IMR-90 (cell line): Measurements from ENCODE around the gene SMC5. TPM values are rescaled to one million over a fixed set of nuclear protein-coding genes. Genes with fewer than 3 reads are reported as not detected.

Experiments used
- ATAC-seq: fragments of 200-7000 bp; cut with Tn5 transposase; 2 replicates; pipeline ENCODE4 v1.9.1; 2020; ENCODE audit warnings: low read depth, mild to moderate bottlenecking, moderate library complexity
- BruUV-seq: library from RNA; stranded (reverse); fragments of 400-500 nt; replicated peaks from 2 replicates; lab custom pipeline; 2021; lab: Mats Ljungman, UMichigan
- CTCF ChIA-PET: fragments of 300-600 bp; formaldehyde crosslinking; extraction: SDS; loops from one replicate; lab custom pipeline; 2021; ENCODE audit warnings: antibody characterized with exemption; lab: Yijun Ruan, JAX
- POLR2A ChIA-PET: fragments of 300-600 bp; sonication (Branson Sonifier 250); formaldehyde crosslinking; loops from one replicate; lab custom pipeline; 2022; ENCODE audit warnings: antibody characterized with exemption; ENCODE audit not compliant: unreplicated experiment; lab: Charles Lee
- DNase-seq: peaks from one replicate; pipeline ENCODE4 v3.0.0; 2013
- H2AFZ ChIP-seq: replicated peaks from 2 replicates; pipeline ENCODE3; 2013; ENCODE audit warnings: low read length, mild to moderate bottlenecking; ENCODE audit not compliant: poor library complexity
- H2AK5ac ChIP-seq: 2 replicates; pipeline ENCODE4 v1.6.1; 2013; ENCODE audit warnings: low read depth, low read length, inconsistent platforms
- H2AK9ac ChIP-seq: replicated peaks from 2 replicates; pipeline ENCODE3; 2013; ENCODE audit warnings: mild to moderate bottlenecking, low read depth, low read length, moderate library complexity; ENCODE audit not compliant: poor library complexity
- H2BK120ac ChIP-seq: 2 replicates; pipeline ENCODE4 v1.6.1; 2013; ENCODE audit warnings: low read depth, low read length, inconsistent platforms
- H2BK15ac ChIP-seq: 3 replicates; pipeline ENCODE4 v1.6.1; 2013; ENCODE audit warnings: low read depth, low read length, inconsistent platforms
- H2BK20ac ChIP-seq: 2 replicates; pipeline ENCODE4 v1.6.1; 2013; ENCODE audit warnings: low read depth, mild to moderate bottlenecking, inconsistent platforms, low read length, moderate library complexity
- H2BK5ac ChIP-seq: 2 replicates; pipeline ENCODE4 v1.6.1; 2013; ENCODE audit warnings: mild to moderate bottlenecking, low read depth, low read length, inconsistent platforms; ENCODE audit not compliant: poor library complexity, severe bottlenecking
- H3K14ac ChIP-seq: replicated peaks from 2 replicates; pipeline ENCODE4 v1.6.1; 2013; ENCODE audit warnings: low read depth, low read length, inconsistent platforms
- H3K18ac ChIP-seq: 2 replicates; pipeline ENCODE4 v1.6.1; 2013; ENCODE audit warnings: low read depth, low read length, control low read depth
- H3K23ac ChIP-seq: 2 replicates; pipeline ENCODE4 v1.6.1; 2013; ENCODE audit warnings: low read depth, low read length, inconsistent platforms
- H3K27ac ChIP-seq: 2 replicates; pipeline ENCODE4 v1.5.1; 2013; ENCODE audit warnings: mild to moderate bottlenecking, control low read depth, low read length; ENCODE audit not compliant: insufficient read depth
- H3K27me3 ChIP-seq: 2 replicates; pipeline ENCODE4 v1.6.1; 2013; ENCODE audit warnings: low read length; ENCODE audit not compliant: control insufficient read depth, insufficient read depth
- H3K36me3 ChIP-seq: 2 replicates; pipeline ENCODE4 v1.6.1; 2013; ENCODE audit warnings: low read length, mixed read lengths; ENCODE audit not compliant: control insufficient read depth, insufficient read depth
- H3K4ac ChIP-seq: 2 replicates; pipeline ENCODE4 v1.6.1; 2013; ENCODE audit warnings: low read depth, low read length, inconsistent platforms
- H3K4me1 ChIP-seq: 2 replicates; pipeline ENCODE4 v1.6.1; 2013; ENCODE audit warnings: low read length, mixed read lengths; ENCODE audit not compliant: control insufficient read depth, insufficient read depth
- H3K4me2 ChIP-seq: 2 replicates; pipeline ENCODE4 v1.6.1; 2013; ENCODE audit warnings: low read depth, mild to moderate bottlenecking, control low read depth, low read length, moderate library complexity
- H3K4me3 ChIP-seq: 2 replicates; pipeline ENCODE4 v1.5.1; 2013; ENCODE audit warnings: low read depth, mild to moderate bottlenecking, control low read depth, low read length, moderate library complexity; ENCODE audit not compliant: insufficient read depth
- H3K56ac ChIP-seq: 2 replicates; pipeline ENCODE4 v1.6.1; 2013; ENCODE audit warnings: low read length, inconsistent platforms; ENCODE audit not compliant: insufficient read depth; ENCODE audit errors: extremely low read depth
- H3K79me1 ChIP-seq, 2 experiments: 2 replicates each; pipeline ENCODE4 v1.6.1; 2013; ENCODE audit warnings: low read length in 2 of 2, inconsistent platforms in 1 of 2, low read depth in 1 of 2
- H3K9ac ChIP-seq: 2 replicates; pipeline ENCODE4 v1.6.1; 2013; ENCODE audit warnings: low read depth, low read length, control low read depth
- H3K9me1 ChIP-seq: 2 replicates; pipeline ENCODE4 v1.6.1; 2013; ENCODE audit warnings: low read length, inconsistent platforms; ENCODE audit not compliant: insufficient read depth
- H3K9me3 ChIP-seq: 2 replicates; pipeline ENCODE4 v1.6.1; 2013; ENCODE audit warnings: low read length; ENCODE audit not compliant: control insufficient read depth, insufficient read depth
- H4K20me1 ChIP-seq: 2 replicates; pipeline ENCODE4 v1.6.1; 2013; ENCODE audit warnings: low read length, inconsistent platforms; ENCODE audit not compliant: insufficient read depth
- H4K5ac ChIP-seq: 2 replicates; pipeline ENCODE4 v1.6.1; 2013; ENCODE audit warnings: mild to moderate bottlenecking, low read depth, low read length, control low read depth
- H4K8ac ChIP-seq, 2 experiments: 2 replicates each; pipeline ENCODE4 v1.6.1; 2013; ENCODE audit warnings: low read depth in 2 of 2, low read length in 2 of 2, control low read depth in 1 of 2, inconsistent platforms in 1 of 2
- H4K91ac ChIP-seq: 2 replicates; pipeline ENCODE4 v1.6.1; 2013; ENCODE audit warnings: low read depth, low read length, inconsistent platforms; ENCODE audit not compliant: insufficient read depth
- CEBPB ChIP-seq: IDR thresholded peaks from 2 replicates; pipeline ENCODE4 v1.6.1; 2012; ENCODE audit warnings: low read depth, low read length, improper control_type of control experiment
- FOS ChIP-seq: fragments of 150-350 bp; IDR thresholded peaks from 2 replicates; pipeline ENCODE4 v1.6.1; 2016; ENCODE audit warnings: low read depth, low read length
- MAFK ChIP-seq: IDR thresholded peaks from 2 replicates; pipeline ENCODE4 v1.6.1; 2012; ENCODE audit warnings: low read depth, low read length, improper control_type of control experiment
- MAZ ChIP-seq: IDR thresholded peaks from 2 replicates; pipeline ENCODE4 v1.6.1; 2012; ENCODE audit warnings: low read depth, mild to moderate bottlenecking, low read length, improper control_type of control experiment, moderate library complexity, borderline replicate concordance
- MXI1 ChIP-seq: IDR thresholded peaks from 2 replicates; pipeline ENCODE4 v1.6.1; 2012; ENCODE audit warnings: low read depth, mild to moderate bottlenecking, low read length, moderate library complexity, borderline replicate concordance
- NFE2L2 ChIP-seq: fragments of 150-350 bp; IDR thresholded peaks from 2 replicates; pipeline ENCODE4 v1.6.1; 2016; ENCODE audit warnings: low read depth, mild to moderate bottlenecking, low read length
- SMC3 ChIP-seq: fragments of 150-350 bp; IDR thresholded peaks from 2 replicates; pipeline ENCODE4 v1.6.1; 2016; ENCODE audit warnings: low read depth, mild to moderate bottlenecking, antibody characterized with exemption, low read length, moderate library complexity
- WGBS, 2 experiments: methylation state at CpG; one replicate each; pipeline versions ENCODE4 v1.1.5 to v1.1.7; 2013; ENCODE audit warnings: missing lambda C conversion rate in 2 of 2; ENCODE audit not compliant: insufficient read length in 1 of 2; ENCODE audit errors: extremely low coverage in 2 of 2; 5-methylcytosine and 5-hydroxymethylcytosine counted together
- dilution Hi-C: fragments of 300-500 bp; cut with HindIII; formaldehyde crosslinking; loops from one replicate; pipeline ENCODE4 v1.14.3; 2018; ENCODE audit warnings: low sequenced_read_pairs; ENCODE audit not compliant: unreplicated experiment
- in situ Hi-C: fragments of 300-500 bp; cut with MboI; formaldehyde crosslinking; loops from 3 replicates; pipeline ENCODE4 v1.14.3; 2019; ENCODE audit warnings: low sequenced_read_pairs, inconsistent platforms, mixed read lengths
- intact Hi-C: fragments of 100-400 bp; cut with micrococcal nuclease; formaldehyde crosslinking; loops from 2 replicates; pipeline ENCODE4 v1.10.0; 2022
- polyA plus RNA-seq, 3 experiments: library from polyadenylated mRNA; depleted of rRNA; stranded (reverse); fragments of >200 nt; gene quantifications; 2 replicates each; pipeline ENCODE4 v1.2.3, GENCODE V29; 2012; ENCODE audit warnings: low replicate concordance in 1 of 3
- total RNA-seq: library from RNA; depleted of rRNA; stranded (reverse); fragments of >200 nt; gene quantifications from 2 replicates; pipeline ENCODE4 v1.2.3, GENCODE V29; 2012
- TF ChIP-seq, protein P1 (sequence below): fragments of 150-350 bp; IDR thresholded peaks from 2 replicates; pipeline ENCODE4 v1.6.1; 2017; ENCODE audit warnings: mild to moderate bottlenecking, antibody characterized with exemption, low read length, low read depth

The SMC5 gene
- total and polyA plus RNA-seq, 2 of the 4 experiments (the other 2 are of a cell fraction) = 12.0 to 13.3 TPM

DNA sequence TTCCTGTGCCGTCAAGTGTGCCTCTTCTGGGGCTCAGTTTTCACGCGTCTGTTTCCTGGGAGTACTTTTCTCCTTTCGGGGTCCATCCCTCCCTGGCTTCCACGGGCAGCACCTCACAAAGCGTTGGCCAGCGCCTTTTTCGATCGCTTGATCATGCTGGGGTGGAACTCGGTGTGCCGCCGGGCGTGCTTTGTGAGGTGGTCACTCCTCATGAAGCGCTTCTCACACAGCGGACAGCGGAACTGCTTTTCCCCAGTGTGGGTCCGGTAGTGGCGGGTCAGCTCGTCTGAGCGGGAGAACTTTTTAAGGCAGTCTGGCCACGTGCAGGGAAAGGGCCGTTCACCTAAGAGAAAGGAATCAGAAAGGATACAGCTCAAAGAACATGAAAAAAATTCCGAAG, 128.9 kb downstream of the SMC5 start:
- Histone ChIP-seq H2AK5ac (no peak overlapping the region), H2BK5ac (no peak overlapping the region), H2BK20ac (no peak overlapping the region), H3K4me3 (no peak overlapping the region), H2BK120ac (no peak overlapping the region), H3K4ac (no peak overlapping the region), H3K27me3 (no peaks in the 10 kb centered on the region), H3K79me1 (peaks cover 26 to 64% of the 10 kb centered on the region in 2 experiments), H3K9ac (no peak overlapping the region), H3K9me1 (peaks cover 23% of the 10 kb centered on the region), H4K8ac (no peak overlapping the region), H4K91ac (no peak overlapping the region), H3K14ac (no peak overlapping the region), H2AFZ (no peak overlapping the region), H3K56ac (no peak overlapping the region), H3K9me3 (no peaks in the 10 kb centered on the region), H3K4me2 (no peak overlapping the region), H2BK15ac (no peak overlapping the region), H3K4me1 (peaks cover 12% of the 10 kb centered on the region), H4K5ac (no peak overlapping the region), H3K18ac (no peak overlapping the region), H2AK9ac (no peak overlapping the region), H3K36me3 (peaks cover 22% of the 10 kb centered on the region), H3K23ac (no peak overlapping the region), H4K20me1 (peaks cover 56% of the 10 kb centered on the region), H3K27ac (no peak overlapping the region)
- DNase-seq (no peak), ATAC-seq (no peak)
- ChIA-PET CTCF (no interaction called here), POLR2A (no interaction called here)
- dilution Hi-C loops = no loop called here
- intact Hi-C loops = no loop called here
- WGBS, 2 experiments = 85% methylated on average over 17 of the region's 23 CpGs; no CpG with 5 or more reads in 1 of the 2 experiments
- in situ Hi-C loops = no loop called here
- BruUV-seq = no TSS peak
- TF ChIP-seq MAZ (no peak), MAFK (no peak), CEBPB (no peak), MXI1 (no peak), SMC3 (no peak), FOS (no peak), NFE2L2 (no peak)
- TF ChIP-seq, protein P1, sequence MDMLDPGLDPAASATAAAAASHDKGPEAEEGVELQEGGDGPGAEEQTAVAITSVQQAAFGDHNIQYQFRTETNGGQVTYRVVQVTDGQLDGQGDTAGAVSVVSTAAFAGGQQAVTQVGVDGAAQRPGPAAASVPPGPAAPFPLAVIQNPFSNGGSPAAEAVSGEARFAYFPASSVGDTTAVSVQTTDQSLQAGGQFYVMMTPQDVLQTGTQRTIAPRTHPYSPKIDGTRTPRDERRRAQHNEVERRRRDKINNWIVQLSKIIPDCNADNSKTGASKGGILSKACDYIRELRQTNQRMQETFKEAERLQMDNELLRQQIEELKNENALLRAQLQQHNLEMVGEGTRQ = no peak
